GM23338 (cell line): ENCODE data around the gene TMEM139. TPM values are rescaled to one million over a fixed set of nuclear protein-coding genes. Genes with fewer than 3 reads are reported as not detected.

Source experiments
- ATAC-seq: fragments of 200-7000 bp; cut with Tn5 transposase; 3 replicates; pipeline ENCODE4 v1.9.1; 2020
- DNase-seq: peaks from one replicate; pipeline ENCODE4 v3.0.0-alpha.2; 2015; ENCODE audit warnings: low spot score
- H2AFZ ChIP-seq: fragments of 200-600 bp; sonication (generic); 2 replicates; pipeline ENCODE4 v1.8.0; 2016; ENCODE audit warnings: antibody characterized with exemption, mild to moderate bottlenecking, moderate library complexity
- H3F3A ChIP-seq: fragments of 200-600 bp; sonication (generic); replicated peaks from 2 replicates; pipeline ENCODE4 v1.8.0; 2017; ENCODE audit warnings: antibody characterized with exemption, mixed run types, low read depth
- H3K27ac ChIP-seq: fragments of 200-600 bp; sonication (generic); 2 replicates; pipeline ENCODE4 v1.6.1; 2016; ENCODE audit warnings: low read depth
- H3K27me3 ChIP-seq: fragments of 200-600 bp; sonication (generic); 2 replicates; pipeline ENCODE4 v1.8.0; 2016; ENCODE audit warnings: mild to moderate bottlenecking, mixed run types, moderate library complexity; ENCODE audit not compliant: insufficient read depth
- H3K36me3 ChIP-seq: fragments of 200-600 bp; sonication (generic); 2 replicates; pipeline ENCODE4 v1.8.0; 2016; ENCODE audit warnings: mild to moderate bottlenecking; ENCODE audit not compliant: insufficient read depth
- H3K4me1 ChIP-seq: fragments of 200-600 bp; sonication (generic); 2 replicates; pipeline ENCODE4 v1.8.0; 2016; ENCODE audit warnings: mild to moderate bottlenecking, moderate library complexity; ENCODE audit not compliant: insufficient read depth
- H3K4me2 ChIP-seq: fragments of 200-600 bp; sonication (generic); 2 replicates; pipeline ENCODE4 v1.7.1; 2017; ENCODE audit warnings: mixed run types
- H3K4me3 ChIP-seq: fragments of 200-600 bp; sonication (generic); 2 replicates; pipeline ENCODE4 v1.6.1; 2016; ENCODE audit warnings: mixed run types
- H3K79me2 ChIP-seq: fragments of 200-600 bp; sonication (generic); replicated peaks from 2 replicates; pipeline ENCODE4 v1.8.0; 2017; ENCODE audit warnings: mild to moderate bottlenecking; ENCODE audit not compliant: insufficient read depth
- H3K9me2 ChIP-seq: fragments of 200-600 bp; sonication (generic); 2 replicates; pipeline ENCODE4 v1.8.0; 2017; ENCODE audit not compliant: insufficient read depth
- H4K20me1 ChIP-seq: fragments of 200-600 bp; sonication (generic); replicated peaks from 2 replicates; pipeline ENCODE4 v1.8.0; 2017; ENCODE audit warnings: mild to moderate bottlenecking; ENCODE audit not compliant: insufficient read depth
- H3K27ac Mint-ChIP-seq: 2 replicates; pipeline ENCODE4 v1.8.0; 2020; ENCODE audit warnings: inconsistent platforms, mild to moderate bottlenecking, moderate library complexity, mixed read lengths
- H3K27me3 Mint-ChIP-seq: 3 replicates; pipeline ENCODE4 v1.8.0; 2022; ENCODE audit warnings: low read depth, mild to moderate bottlenecking, moderate library complexity, mixed read lengths, inconsistent platforms; ENCODE audit not compliant: insufficient read depth, poor library complexity
- H3K36me3 Mint-ChIP-seq: 3 replicates; pipeline ENCODE4 v1.8.0; 2021; ENCODE audit warnings: low read depth, mild to moderate bottlenecking, inconsistent platforms, moderate library complexity, mixed read lengths
- H3K4me1 Mint-ChIP-seq: 3 replicates; pipeline ENCODE4 v1.8.0; 2020; ENCODE audit warnings: mild to moderate bottlenecking, inconsistent platforms, mixed read lengths
- H3K4me3 Mint-ChIP-seq: 3 replicates; pipeline ENCODE4 v1.8.0; 2021; ENCODE audit warnings: moderate library complexity, mild to moderate bottlenecking, inconsistent platforms, mixed read lengths
- H3K9me3 Mint-ChIP-seq: 3 replicates; pipeline ENCODE4 v1.8.0; 2020; ENCODE audit warnings: moderate library complexity, mild to moderate bottlenecking, inconsistent platforms, mixed read lengths
- CREB1 ChIP-seq: fragments of 250-450 bp; sonication (Bioruptor Pico); IDR thresholded peaks from 2 replicates; pipeline ENCODE4 v1.5.0; 2020; ENCODE audit warnings: low read depth, mild to moderate bottlenecking, moderate library complexity
- CTCF ChIP-seq, 2 experiments: fragments of 200-600 bp in 1 of 2; sonication (generic) in 1 of 2; conservative IDR thresholded peaks; 2 replicates each; pipeline versions ENCODE4 v1.5.1 to v1.6.1; 2016 to 2017; ENCODE audit warnings: antibody characterized with exemption in 2 of 2, low read depth in 2 of 2, mild to moderate bottlenecking in 2 of 2, moderate library complexity in 1 of 2
- EZH2 ChIP-seq: fragments of 200-600 bp; sonication (generic); IDR thresholded peaks from one replicate; pipeline ENCODE4 v1.8.0; 2017; ENCODE audit warnings: antibody characterized with exemption, mild to moderate bottlenecking, low read depth; ENCODE audit not compliant: unreplicated experiment
- EZH2phosphoT487 ChIP-seq: fragments of 200-600 bp; sonication (generic); IDR thresholded peaks from one replicate; pipeline ENCODE4 v1.8.1; 2018; ENCODE audit warnings: antibody characterized with exemption; ENCODE audit not compliant: unreplicated experiment
- JUNB ChIP-seq: IDR thresholded peaks from one replicate; pipeline ENCODE4 v1.6.1; 2016; ENCODE audit warnings: antibody characterized with exemption; ENCODE audit not compliant: unreplicated experiment
- NANOG ChIP-seq: IDR thresholded peaks from 2 replicates; pipeline ENCODE4 v1.6.1; 2016; ENCODE audit warnings: antibody characterized with exemption, borderline replicate concordance
- POLR2AphosphoS5 ChIP-seq: IDR thresholded peaks from 2 replicates; pipeline ENCODE4 v1.6.1; 2016; ENCODE audit warnings: antibody characterized with exemption, low read depth
- REST ChIP-seq: IDR thresholded peaks from one replicate; pipeline ENCODE4 v1.6.1; 2018; ENCODE audit warnings: antibody characterized with exemption; ENCODE audit not compliant: unreplicated experiment
- STAT1 ChIP-seq: IDR thresholded peaks from one replicate; pipeline ENCODE4 v1.6.1; 2016; ENCODE audit warnings: antibody characterized with exemption; ENCODE audit not compliant: unreplicated experiment
- ZNF114 ChIP-seq: fragments of 250-450 bp; sonication (Bioruptor Pico); IDR thresholded peaks from 2 replicates; pipeline ENCODE4 v1.5.0; 2020; ENCODE audit warnings: mild to moderate bottlenecking, moderate library complexity
- ZNF331 ChIP-seq: fragments of 250-450 bp; sonication (Bioruptor Pico); IDR thresholded peaks from 2 replicates; pipeline ENCODE4 v1.5.0; 2020; ENCODE audit warnings: low read depth, mild to moderate bottlenecking, moderate library complexity
- ZNF462 ChIP-seq: fragments of 250-450 bp; sonication (Bioruptor Pico); IDR thresholded peaks from 2 replicates; pipeline ENCODE4 v1.5.0; 2020; ENCODE audit warnings: mild to moderate bottlenecking, moderate library complexity
- polyA plus RNA-seq: library from polyadenylated mRNA; unstranded; fragments of >200 nt; fragmentation: Nextera tagmentation; extraction: Ambion mirVana; gene quantifications from 2 replicates; pipeline ENCODE4 v1.2.1, GENCODE V29; 2016
- total RNA-seq: library from RNA; depleted of rRNA; stranded (reverse); fragments of >200 nt; shearing (Covaris generic); gene quantifications from 2 replicates; pipeline ENCODE4 v1.2.3, GENCODE V29; 2014
- TF ChIP-seq, protein P1 (sequence below): IDR thresholded peaks from 2 replicates; pipeline ENCODE4 v1.6.1; 2016; ENCODE audit warnings: antibody characterized with exemption

TMEM139 gene
- total and polyA plus RNA-seq, 2 experiments from 2014 or later, result 3.3 to 3.6 TPM

- H3K4me1 Mint-ChIP-seq, result peaks cover 4% of the 10 kb centered on the region
- Histone ChIP-seq H3F3A (peaks cover 3% of the 10 kb centered on the region; the same call in 1 of the 2 replicates), H2AFZ (no peak overlapping the region), H3K4me1 (peaks cover 4% of the 10 kb centered on the region; the same call in 1 of the 2 replicates), H4K20me1 (no peaks in the 10 kb centered on the region), H3K4me2 (no peak overlapping the region), H3K9me2 (0 out of 2 replicates have a peak, but pooled peaks cover 4% of the 10 kb centered on the region), H3K4me3 (no peak overlapping the region), H3K79me2 (no peaks in the 10 kb centered on the region), H3K27ac (no peak overlapping the region), H3K27me3 (0 out of 2 replicates have a peak, but pooled peaks cover 7% of the 10 kb centered on the region), H3K36me3 (no peaks in the 10 kb centered on the region)
- H3K27me3 Mint-ChIP-seq, result peaks cover 9% of the 10 kb centered on the region
- no peak overlapping the region for H3K4me3 Mint-ChIP-seq
- TF ChIP-seq ZNF331 (CRISPR knock-in tag), result no peak
- TF ChIP-seq JUNB, result no peak
- TF ChIP-seq EZH2, result no peak
- no peak for TF ChIP-seq CTCF (conservative IDR thresholded peaks at IDR 0.05; ENCODE audit: low read depth in 2 of 2)
- TF ChIP-seq STAT1, result no peak
- TF ChIP-seq ZNF114 (CRISPR knock-in tag), result no peak
- TF ChIP-seq, protein P1, sequence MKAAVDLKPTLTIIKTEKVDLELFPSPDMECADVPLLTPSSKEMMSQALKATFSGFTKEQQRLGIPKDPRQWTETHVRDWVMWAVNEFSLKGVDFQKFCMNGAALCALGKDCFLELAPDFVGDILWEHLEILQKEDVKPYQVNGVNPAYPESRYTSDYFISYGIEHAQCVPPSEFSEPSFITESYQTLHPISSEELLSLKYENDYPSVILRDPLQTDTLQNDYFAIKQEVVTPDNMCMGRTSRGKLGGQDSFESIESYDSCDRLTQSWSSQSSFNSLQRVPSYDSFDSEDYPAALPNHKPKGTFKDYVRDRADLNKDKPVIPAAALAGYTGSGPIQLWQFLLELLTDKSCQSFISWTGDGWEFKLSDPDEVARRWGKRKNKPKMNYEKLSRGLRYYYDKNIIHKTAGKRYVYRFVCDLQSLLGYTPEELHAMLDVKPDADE, result no peak
- TF ChIP-seq CREB1 (CRISPR knock-in tag), result no peak
- no peak for TF ChIP-seq POLR2AphosphoS5
- TF ChIP-seq REST, result no peak
- TF ChIP-seq EZH2phosphoT487, result no peak
- no peak for TF ChIP-seq ZNF462 (CRISPR knock-in tag)
- TF ChIP-seq NANOG, result no peak
- no peak for DNase-seq
- no peak overlapping the region for H3K27ac Mint-ChIP-seq
- no peak for ATAC-seq
- no peaks in the 10 kb centered on the region for H3K9me3 Mint-ChIP-seq
- H3K36me3 Mint-ChIP-seq, result no peaks in the 10 kb centered on the region; the same call in 2 of the 3 replicates
Measured at GRCh38 chr7:143259765-143260164, 25.0 kb upstream of the TMEM139 start.
